Measurements from ENCODE around the gene FHIP2A.

- TF ChIP-seq CTCF (IDR thresholded peaks at IDR 0.05) (no peak), POLR2A (IDR thresholded peaks at IDR 0.05) (peak in 1 of 2 donors; percentile 30)
Measured at GRCh38 chr10:114856544-114857287, 35.1 kb downstream of the FHIP2A start.
